HG03521 (cell line): ENCODE measurements around the gene PHAF1.
"Not testable (repeated sequence)": the region's sequence is repeated elsewhere in the genome, so short reads cannot be mapped to it uniquely, and the experiment has no call there.

ENCODE experiments used
- ATAC-seq: cut with Tn5 transposase; IDR thresholded peaks from one replicate; pipeline ENCODE4 v1.9.1; 2021; ENCODE audit warnings: mild to moderate bottlenecking, moderate library complexity; ENCODE audit not compliant: unreplicated experiment

Gene PHAF1

DNA sequence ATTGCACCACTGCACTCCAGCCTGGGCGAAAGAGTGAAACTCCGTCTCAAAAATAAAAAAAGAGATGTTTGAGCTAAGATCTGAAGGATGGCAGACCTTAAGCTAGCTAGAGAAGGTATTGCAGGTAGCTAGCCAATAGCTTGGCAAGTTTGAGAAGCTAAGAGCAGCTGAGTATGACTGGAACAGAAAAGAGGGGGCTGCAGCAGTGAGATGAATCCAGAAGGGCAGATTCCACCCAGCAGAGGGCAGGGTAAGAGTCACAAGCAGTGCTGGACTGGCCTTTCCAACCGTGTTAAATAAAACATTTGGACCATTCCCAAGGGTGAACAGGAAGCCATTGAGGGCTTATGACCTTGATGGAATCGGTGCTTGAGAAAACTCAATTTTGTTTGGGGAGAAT is 5.7 kb upstream of the PHAF1 start:
- no peak for ATAC-seq

DNA sequence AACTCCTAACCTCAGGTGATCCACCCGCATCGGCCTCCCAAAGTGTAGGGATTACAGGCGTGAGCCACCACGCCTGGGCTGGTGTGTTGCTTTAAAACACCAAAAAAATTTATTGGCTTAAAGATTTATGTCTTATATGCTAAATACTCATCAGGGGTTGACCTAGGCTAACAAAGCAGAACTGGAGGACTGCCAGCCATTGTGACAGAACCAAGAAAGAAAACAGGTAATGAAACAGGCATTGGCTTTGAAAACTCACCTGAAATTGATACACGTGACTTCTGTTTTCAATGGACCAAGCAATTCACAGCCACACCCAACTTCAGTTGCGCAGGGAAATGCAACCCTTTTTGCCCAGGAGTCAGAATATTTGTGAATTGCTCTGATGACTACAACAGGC is 4.9 kb upstream of the PHAF1 start:
- no peak for ATAC-seq

DNA sequence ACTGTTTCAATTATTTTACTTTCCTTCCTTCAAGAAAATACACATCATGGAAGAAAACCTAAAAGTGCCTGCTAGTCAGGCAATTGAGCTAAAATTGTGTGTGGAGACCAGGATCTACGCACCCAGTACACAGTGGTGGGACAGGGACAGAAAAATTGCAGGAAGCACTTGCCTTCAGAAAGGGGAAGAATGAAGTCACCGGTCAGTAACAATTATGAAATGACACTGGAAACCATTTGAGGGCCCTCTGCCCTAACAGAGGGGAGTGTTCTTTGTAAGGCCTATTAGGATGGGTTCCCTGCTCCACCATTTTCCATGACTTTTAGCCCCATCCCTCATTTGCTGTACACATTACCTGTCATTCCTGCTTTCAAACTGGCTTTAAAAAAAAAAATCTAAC is 4.5 kb upstream of the PHAF1 start:
- no peak for ATAC-seq

DNA sequence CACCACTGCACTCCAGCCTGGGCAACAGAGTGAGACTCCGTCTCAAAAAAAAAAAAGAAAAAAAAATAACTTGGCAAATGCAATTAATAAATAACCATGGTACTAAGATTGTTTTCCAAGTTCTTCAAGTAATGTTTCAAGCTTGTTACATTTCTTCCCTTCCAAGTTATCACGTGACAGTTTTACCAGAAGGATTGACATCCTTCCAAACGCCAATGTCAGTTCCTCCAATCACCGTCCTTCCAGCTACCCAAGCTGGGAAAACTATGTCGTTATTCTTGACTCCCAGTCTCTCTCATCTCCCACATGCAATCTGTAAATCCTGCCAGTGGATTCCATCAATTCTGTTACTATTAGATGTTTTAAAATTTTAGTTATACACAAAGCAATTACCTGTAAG is 3.9 kb upstream of the PHAF1 start:
- no peak for ATAC-seq

DNA sequence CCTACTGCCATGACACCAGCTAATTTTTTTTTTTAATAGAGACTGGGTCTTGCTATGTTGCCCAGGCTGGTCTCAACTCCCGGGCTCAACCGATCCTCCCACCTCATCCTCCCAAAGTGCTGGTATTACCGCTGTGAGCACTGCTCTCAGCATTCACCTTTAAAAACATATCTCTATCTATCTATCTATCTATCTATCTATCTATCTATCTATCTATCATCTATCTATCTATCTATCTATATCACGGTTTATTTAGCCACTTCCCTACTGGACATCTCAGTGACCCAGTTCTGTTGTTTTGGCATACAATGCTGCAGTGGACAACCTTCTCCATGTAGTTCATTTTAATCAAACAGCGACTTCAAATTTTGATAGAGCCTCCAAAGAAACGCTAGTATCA is 1.3 kb upstream of the PHAF1 start:
- ATAC-seq, result no peak

DNA sequence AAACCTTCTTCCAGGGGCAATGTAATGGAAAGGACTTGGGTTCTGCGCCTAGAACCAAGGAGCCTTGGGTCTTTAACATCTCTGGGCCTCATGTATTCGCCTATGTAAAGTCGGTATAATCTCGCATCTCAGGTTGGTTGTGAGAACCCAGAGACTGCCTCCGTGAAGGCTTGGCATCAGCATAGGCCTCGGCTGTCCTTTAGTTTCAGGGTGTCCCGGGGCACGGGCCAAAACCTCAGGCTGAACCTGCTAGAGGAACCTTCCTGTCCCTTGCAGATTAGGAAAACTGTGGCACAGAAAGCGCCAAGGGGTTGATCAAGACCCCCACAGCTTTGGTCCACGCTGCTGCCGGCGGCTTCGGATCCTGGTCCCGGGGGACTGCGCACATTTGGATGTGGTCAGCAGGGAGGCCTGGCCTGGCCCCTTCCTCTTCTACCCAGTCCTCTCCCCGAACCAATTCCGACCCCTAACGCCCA is 772 bp upstream of the PHAF1 start:
- no peak for ATAC-seq

DNA sequence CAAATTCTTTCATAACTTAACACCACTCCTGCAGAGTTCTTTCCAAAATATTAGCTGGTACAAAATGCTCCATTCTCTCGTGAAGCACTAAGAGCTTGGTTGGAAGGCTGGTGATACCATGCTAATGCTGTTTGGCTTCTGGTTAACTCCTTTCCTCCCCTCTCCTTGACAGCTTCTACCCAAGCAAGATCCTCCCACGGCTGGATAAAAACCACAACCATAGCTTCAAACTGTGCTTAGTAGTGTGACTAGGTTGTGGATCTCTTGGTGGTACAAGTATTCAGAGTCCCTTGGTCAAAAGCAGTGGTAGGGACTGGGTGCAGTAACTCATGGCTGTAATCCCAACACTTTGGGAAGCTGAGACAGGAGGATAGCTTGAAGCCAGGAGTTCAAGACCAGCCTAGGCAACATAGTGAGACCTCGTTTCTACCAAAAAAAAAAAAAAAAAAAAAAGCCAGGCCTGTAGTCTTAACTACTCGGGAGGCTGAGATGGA is 2.3 kb downstream of the PHAF1 start:
- no peak for ATAC-seq

DNA sequence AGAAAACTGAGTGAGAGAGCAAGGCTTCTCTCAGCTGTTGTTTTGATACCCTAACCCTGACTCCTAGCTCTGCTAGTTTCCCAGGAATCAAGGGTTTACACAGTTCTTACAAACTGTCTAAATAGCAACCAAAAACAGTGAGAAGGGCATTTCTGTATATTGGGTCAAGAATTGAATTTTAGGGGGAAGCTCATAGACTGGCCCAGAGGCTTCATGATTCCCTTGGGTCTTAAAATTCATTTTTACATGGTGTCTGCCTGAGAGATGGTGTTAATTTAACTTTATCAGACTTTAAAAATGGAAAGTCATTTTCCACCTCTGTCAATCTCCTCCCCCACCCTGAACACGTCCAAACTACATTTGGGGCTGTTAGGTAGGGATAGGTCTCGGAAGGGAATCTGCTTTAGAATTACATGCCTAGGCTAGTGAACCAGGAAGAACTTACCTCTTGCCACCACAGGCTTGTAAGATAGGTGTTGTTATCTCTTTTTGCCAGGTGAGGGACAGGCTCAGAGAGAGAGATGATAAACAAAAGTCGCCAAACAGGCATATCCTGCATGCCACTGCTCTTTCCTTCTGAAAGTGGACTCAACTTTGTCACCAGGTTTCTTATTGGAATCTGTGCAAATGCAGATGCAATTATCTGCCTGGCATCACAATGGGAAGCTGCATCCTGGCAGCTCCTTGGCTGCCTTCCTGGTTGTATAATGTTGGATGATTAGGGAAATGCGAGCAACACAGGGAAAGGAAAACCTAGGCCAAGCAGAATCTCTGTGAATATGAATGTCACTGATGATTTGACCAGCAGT is 3.1 kb downstream of the PHAF1 start:
- ATAC-seq, result no peak

DNA sequence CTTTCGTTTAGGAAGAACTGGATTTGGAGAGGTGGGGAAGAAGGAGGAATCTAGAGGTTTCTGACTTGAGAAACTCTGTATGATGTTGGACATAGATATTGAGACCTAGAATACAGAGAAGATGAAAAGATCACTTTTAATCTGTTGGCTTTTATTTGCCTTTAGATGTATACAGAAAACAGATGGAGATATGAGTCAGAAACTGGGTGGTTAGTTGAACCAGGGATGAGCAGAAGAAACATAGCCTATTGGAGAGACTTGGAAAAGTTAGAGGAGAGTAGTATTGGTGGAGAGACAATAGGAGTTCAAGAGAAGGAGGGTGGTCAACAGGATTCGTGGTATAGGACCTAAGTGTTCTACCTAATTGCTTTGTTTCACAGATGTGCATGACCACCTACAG is 5.1 kb downstream of the PHAF1 start:
- ATAC-seq, result no peak

DNA sequence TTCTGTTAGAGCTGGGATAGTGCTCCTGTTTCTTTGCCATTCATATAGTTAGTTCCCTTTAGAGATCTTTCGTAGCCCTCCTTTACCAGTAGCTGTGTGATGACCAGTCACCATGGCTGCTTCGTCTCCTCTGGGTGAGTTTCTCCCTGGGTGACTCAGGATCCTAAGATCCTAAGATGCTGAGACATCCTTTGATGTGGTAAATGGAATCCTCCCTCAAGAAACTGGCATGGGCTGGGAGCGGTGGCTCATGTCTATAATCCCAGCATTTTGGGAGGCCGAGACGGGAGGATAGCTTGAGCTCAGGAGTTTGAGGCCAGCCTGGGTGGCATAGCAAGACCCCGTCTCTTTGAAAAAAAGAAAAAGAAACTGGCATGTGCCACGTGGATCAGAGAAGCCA is 5.9 kb downstream of the PHAF1 start:
- ATAC-seq, result no peak

DNA sequence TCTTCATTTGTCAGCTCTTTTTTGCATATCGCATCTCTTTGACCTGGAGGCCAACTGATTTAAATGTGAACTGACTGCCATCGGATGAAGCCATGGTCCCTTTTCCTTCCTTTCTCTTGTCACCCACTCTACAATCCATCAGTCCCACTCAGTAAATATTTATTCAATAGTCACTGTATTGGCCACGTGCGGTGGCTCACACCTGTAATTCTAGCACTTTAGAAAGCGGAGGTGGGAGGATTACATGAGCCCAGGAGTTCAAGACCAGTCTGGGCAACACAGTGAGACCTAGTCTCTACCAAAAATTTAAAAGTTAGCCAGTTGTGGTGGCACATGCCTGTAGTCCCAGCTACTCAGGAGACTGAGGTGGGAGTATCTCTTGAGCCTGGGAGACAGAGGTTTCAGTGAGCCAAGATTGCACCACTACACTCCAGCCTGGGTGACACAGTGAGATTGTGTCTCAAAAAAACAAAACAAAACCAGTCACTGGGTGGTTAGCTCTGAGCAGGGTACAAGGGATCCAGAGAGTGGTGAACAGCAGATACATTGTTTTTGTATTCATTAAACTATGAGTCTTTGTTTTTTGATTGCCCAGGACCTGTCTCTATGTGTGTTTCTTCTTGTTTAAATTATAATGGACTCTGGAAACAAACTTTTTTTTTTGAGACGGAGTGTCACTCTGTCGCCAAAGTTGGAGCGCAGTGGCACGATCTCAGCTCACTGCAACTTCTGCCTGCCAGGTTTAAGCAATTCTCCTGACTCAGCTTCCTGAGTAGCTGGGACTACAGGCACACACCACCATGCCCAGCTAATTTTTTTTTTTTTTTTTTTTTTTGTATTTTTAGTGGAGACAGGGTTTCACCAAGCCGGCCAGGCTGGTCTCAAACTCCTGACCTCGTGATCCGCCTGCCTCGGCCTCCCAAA is 6.9 kb downstream of the PHAF1 start:
- no peak for ATAC-seq

DNA sequence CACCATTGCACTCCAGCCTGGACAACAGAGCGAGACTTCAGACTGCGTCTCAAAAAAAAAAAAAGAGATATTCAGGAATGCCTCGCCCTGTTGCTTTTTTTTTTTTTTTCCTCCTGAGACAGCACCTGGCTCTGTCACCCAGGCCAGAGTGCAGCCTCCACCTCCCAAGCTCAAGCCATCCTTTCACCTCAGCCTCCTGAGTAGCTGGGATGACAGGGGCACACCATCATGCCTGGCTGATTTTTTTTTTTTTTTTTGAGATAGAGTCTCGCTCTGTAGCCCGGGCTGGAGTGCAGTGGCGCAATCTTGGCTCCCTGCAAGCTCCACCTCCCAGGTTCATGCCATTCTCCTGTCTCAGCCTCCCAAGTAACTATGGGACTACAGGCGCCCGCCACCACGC is 8.0 kb downstream of the PHAF1 start:
- ATAC-seq, result no peak

DNA sequence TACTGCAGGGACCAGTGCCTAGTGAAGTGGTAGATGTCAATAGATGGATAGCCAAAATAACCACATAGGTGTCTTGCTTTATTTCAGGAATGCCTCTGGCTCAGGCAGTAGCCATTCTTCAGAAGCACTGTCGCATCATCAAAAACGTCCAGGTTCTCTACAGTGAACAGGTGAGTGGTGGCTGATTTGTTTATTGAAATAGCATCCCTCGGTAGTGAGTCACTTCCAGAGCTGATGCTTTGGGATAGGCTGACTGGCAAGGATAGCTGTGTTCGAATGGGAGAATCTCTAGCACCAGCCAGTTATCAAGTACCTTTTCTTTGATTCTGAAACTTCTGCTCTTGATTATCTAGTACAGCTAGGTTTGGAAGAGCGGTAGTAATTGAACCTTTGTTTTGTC is 10.3 kb downstream of the PHAF1 start:
- ATAC-seq, result no peak

DNA sequence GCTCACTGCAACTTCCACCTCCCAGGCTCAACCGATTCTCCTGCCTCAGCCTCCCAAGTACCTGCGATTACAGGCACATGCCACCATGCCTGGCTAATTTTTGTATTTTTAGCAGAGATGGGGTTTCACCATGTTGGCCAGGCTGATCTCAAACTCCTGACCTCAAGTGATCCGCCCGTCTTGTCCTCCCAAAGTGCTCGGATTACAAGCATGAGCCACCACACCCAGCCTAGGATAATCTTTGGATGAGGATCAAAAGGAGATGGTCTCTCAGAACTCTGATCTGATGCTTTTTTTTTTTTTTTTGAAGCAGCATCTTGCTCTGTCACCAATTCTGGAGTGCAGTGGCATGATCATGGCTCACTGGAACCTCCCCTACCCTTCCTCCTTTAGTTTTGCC is 13.1 kb downstream of the PHAF1 start:
- ATAC-seq, result not testable (repeated sequence)

DNA sequence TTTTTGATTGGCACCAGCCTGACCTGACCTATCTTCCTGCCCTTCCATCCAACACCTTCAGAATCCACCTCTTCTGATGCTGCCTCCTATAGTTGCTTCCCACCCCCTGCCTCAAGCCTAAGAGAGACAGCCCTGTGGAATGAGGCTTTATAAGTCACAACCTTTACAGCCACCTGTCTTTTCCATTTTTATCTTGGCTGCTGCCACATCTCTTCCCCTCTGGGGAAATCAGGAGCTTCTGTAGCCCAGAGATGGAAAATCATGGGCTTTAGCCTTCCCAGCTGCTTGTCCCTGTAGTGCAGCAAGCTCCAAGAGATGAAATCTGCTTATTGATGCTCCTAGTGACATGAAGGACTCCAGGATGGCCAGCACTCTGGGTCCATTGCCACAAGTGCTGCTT is 18.7 kb downstream of the PHAF1 start:
- no peak for ATAC-seq

DNA sequence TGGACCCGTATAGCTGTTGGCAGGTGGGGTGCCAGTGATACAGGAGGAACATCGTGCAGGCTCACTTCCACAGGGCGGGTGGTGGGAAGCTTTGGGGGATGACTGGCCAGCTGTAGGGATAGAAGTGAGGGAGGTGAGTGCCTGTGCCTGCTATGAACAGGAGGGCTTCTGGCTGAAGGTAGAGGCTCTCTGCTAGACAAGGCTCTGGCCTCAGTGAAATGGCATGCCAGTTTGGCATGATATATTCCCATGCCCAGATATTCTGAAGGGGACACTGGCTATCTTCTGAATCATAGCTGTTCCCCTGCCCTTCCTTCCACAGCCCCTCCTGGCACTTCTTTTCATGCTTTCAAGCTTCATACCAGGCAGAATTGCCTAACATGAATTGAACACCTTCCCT is 19.1 kb downstream of the PHAF1 start:
- ATAC-seq, result no peak

DNA sequence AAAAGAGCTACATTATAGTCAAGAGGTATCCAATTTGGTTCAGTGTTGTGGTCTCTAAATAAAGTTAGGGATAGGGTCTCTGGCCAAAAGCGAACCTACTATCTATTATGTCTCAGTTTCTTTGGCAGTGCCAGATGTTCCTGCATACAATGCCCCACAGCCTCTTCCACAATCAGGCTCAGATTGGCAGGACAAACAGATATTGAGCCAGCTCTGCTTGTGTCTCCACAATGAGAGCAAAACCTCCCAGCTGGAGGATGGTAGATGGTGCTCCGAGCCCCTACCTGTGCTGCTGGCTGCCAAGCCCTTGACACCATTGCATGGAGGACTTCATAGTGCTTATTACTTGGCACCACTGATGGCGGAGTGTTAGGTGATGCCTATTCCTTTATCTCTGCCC is 19.7 kb downstream of the PHAF1 start:
- ATAC-seq, result no peak

DNA sequence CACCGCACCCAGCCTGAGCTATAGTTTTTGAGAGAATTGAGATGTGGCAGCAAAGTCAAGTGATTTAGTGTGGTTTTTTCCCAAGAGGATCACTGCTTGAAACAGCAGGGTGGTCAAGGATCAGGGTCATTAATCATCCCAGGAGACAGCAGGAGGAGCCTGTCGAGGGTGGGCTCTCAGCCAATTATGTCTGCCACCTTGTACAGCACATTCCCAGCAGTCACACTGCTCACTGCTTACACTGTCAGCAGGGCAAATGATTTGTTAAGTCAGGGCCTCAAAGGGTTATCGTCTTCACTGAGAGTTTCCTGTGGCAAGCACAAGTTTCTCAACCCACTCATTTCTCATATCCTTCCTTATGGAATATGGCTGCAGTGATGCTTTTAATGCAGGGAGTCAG is 27.9 kb downstream of the PHAF1 start:
- no peak for ATAC-seq

DNA sequence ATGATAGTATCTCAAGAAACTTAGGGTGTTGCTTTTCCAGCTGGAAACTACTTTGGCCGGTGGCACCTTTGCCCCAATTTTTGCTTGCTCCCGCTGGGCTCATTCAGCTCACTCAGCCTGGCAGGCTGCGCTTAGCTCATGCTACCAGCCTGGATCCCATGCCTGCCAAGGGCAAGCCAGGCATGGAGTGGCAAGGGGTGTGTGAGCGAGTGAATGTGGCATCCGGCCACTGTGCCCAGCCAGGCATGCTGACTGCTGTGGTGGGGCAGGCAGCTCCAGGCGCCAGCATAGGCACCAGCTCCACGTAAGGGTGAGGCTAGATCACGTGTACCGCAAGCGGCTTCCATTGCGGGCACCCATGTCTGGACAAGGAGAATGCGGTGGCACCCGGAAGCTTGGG is 31.6 kb downstream of the PHAF1 start:
- ATAC-seq, result no peak

DNA sequence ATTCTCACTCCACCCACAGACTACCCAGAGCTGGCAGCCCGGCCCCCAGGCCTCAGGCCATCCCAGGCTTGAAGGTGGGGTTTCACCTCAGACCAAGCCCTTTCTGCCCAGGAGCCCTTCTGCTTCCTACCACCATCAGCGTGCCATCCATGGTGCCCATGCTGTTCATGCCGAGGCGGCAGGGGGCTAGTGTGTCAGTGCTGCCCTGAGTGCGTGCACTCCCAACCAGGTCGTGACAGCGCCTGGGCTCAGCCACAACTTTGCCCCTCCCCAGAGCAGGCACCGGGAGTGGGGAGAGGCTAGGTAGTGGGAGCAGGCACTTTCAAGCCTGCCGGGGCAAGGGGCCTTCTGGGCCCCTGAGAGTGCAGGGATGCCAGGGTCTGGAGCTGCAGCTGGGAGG is 32.6 kb downstream of the PHAF1 start:
- ATAC-seq, result no peak

DNA sequence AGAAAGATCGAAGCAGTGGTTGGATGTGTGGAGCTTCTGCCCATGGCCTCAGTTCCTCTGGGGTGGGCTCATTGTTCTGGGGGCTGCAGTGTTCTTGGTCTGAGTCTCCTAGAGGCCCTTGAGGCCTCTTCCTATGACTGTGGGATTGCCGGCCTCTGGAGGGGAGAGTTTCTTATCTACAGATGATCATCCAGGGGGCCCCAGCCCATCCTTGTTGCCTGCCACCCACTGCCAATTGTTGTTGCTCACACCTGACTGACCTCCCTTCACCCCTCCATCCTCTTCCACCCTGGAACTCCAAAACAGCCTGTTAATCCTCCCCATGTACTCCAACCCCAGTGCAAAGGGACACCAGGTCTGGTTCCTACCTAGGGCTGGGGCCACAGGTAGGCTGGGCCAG is 35.2 kb downstream of the PHAF1 start:
- no peak for ATAC-seq

DNA sequence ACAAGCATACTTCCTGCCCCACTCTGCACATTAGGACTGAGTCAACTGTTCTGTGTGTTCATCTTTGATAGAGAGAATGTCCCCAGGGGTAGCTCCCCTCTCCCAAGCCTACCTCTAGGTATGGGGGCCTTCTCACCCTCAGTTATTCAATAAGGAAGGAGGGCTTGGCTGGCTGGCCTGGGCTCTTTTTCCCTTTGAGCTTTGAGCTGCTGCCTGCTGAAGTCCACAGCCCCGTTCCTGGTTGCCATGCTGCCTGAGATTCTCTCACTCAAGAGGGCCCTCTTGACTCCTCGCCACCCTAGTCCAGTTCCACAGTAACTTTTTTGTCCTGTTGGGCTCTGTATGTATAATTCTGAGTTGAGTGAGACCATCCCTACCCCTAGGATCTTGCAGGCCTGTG is 36.0 kb downstream of the PHAF1 start:
- no peak for ATAC-seq
